HG03565 (cell line): Measurements from ENCODE around the gene HOXA5.

Source experiments
- ATAC-seq: cut with Tn5 transposase; IDR thresholded peaks from one replicate; pipeline ENCODE4 v1.9.1; 2021; ENCODE audit warnings: mild to moderate bottlenecking, moderate library complexity; ENCODE audit not compliant: unreplicated experiment

The HOXA5 gene

DNA sequence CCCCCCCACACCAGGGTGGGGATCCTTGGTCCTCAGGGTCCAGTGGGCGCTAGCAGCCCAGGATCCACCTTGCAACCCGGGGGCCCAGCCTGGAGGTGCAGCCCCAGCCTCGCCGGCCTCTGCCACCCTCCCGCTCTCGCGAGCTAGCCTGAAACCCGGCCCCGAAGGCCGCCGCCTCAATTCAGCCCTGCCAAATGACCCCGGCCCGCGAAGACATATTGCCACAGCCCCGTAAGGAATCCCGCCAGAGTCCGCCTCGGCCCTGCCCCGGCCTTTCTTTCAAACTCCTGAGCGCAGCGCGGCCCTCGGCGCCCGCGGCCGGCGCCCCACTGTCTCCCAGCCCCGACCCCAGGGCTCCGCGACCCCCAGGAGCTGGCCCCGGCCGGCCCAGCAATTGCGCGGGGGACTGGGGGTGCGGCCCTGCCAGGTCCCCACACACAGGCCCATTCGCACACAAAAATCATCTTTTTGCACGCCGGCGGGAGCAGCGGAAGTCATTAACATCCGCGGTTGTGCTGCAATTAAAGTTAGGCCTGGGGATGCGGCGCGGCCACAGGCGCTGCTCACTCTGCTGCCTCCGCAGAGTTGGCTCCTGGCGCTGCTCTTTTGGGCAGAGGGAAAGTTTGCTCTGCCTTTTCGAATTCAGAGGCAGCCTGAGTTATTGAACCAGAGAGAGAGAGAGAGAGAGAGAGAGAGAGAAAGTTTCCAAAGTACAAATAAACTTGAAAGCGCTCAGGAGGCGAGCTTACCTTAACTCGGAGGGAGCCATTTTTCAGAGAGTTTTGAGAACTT, 4.0 kb downstream of the HOXA5 start:
- ATAC-seq, result no peak

DNA sequence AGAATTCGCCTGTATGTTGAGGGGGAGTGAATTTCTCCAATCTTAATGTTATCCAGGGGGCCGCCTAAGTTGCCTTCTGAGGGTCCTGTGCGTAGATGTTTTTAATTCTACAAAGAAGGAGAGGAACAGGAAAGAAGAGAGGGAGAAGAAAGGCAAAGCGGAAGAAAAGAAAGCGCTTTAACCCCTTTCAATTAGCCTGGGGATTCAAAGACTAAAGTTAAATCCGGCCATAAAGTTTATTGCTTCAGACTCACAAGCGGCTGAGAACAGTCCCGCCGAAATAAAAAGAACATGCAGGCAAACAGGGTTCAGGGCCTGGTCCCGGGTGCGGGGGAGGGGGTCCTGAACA, 4.5 kb downstream of the HOXA5 start:
- no peak for ATAC-seq

DNA sequence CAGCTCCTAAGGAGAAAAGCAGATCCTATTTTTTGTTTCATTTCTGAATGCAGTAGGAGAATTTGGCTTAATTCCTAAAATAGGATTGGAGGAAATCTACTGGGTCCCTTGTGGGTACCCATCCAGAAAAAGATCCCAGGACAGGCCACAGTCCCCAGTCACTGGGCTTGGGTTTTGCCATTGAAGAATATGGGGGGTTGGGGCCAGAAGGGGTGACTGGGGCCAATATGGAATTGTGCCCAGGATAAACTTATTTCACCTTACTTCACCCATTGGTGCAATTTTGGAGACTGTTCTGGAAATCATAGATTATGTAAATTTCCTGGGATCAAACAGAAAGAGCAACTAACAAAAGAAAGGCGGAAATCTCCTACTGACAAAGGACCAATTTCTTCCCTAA, 5.0 kb downstream of the HOXA5 start:
- ATAC-seq, result no peak

DNA sequence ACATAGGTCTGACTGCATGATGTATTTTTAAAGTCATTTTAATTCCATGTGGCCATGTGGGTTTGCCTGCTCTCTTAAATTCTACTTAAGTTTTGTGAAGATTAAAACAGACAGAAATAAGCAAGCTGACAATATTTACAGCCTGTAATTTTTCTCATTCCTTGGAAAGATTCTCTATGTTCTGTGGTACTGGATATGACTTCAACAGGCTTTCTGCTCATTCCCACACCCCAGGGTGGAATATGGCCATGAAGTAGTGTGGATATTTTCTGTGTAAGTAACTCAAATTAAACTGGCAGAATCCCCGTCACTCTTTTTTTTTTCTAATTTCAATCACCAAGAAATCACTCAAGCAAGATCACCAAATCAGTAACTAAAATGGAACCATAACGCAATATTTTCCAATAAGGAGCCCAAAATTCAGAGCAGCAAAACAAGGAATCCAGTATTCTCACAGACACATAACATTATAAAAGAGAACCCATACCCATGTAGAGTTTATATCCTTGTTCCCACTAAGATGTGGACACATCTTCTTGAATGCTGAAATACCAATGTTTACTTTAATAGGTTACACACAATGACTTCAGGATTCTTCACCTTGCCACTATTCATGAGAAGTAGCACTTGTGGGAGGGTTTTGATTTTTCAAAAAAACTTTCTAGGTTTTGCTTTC, 5.7 kb downstream of the HOXA5 start:
- no peak for ATAC-seq

DNA sequence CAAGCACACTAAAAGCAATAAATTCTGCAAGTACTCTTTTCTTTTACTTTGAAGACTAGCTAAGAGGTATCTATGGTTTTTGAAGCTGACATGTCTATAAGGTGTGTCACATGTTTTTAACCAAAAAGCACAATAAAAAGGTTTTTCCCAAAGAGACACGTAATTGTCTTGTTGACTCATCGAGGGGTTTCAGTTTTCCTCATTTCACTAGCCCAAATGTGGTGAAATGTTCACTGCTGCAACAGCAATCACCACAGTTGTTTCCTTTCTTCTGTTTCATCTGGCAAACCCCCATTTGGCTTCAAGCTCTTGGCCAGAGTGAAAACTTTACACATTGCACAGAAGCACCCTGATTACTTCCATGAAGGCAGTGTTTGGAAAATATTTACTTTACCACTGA, 9.1 kb downstream of the HOXA5 start:
- ATAC-seq, result no peak

DNA sequence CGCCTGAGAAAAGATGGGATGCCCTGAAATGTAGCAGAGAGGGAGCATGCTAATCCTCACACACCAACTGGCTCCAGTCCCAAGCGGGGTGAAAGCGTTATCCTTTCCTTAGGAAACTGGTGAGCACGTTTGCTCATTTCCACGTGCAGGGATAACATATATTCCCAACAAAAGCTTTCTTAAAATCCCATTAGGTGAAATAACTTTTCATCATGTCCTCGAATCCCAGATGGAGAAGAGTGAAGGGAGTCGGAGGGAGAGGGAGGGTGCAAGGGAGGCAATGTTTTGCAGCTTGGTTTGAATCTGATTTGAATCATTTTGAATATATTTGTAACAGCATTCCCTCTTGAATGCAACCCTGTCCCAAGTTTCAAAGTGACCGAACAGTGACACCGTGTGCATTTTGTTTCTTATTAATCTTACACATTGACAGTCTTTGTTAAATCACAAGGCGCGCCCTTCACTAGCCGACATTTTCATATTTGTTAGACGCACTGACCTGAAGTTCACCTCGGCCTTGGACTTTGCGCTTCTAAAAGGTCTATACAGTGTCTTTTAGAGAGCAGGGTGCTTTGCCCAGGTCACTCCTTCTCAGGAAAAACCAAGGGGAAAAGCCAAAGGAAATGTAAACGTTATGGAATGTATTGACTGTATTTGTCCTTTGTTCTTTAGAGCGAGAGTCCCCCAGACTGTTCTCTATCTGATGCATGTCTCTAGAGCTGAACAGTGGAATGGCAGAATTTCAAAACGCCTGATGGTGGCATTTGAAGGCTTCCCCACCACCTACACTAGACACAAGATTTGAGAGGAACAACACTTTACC, 9.9 kb downstream of the HOXA5 start:
- no peak for ATAC-seq

DNA sequence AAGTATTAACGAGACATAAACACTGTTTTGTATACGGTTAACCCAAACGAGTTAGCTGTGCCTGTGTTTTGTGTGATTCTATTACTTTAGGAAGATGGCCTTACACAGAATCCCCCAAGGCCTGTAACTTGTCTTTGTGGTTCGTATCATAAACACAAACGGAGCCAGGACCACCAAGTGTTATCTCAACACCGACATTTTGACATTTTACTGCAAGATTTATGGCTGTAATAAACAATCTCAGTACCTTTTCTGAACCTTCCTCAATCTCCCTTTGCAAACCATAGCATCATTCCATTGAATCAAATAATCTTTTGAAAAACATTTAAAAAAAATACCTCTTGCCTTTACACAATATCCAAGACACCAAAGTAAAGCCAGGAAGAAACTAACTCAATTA, 10.5 kb downstream of the HOXA5 start:
- ATAC-seq, result no peak

DNA sequence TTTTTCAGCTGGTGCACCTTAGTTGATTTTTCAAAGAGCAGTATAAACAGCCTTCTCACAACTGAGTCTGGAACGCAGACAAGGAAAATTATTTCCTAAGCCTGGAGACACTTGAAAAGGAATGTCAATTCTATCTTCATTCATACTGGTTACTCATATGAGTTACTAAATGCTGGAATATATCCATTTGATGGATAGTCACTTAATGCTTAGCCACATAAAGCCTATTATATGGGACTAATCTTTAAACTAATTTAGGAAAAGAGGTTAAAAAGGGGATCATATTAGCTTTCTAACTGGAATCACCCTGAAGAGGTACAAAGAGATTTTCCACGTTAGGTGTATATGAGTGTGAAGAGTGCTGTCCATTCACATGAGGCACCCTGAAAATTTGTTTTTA, 11.3 kb downstream of the HOXA5 start:
- no peak for ATAC-seq

DNA sequence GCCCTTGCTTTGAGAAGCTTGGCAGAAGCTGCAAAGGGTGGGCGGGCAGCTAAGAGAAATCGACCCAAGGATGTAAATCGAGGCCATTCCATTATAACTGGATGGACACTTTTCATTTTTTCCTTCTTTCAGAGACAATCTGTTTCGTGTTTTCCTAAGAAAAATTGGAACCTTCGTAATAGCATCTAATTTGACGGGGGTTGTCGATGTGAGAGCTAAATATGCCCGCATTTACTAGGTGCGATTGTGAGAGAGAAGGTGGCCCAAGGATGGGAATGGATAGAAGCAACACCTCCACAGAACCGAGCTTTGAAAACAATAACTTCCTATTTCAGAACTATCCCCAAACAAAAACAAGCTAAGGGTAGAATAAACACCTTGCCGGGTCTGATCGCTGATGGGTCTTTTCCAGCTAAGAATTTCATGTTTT, 12.1 kb downstream of the HOXA5 start:
- ATAC-seq, result no peak

DNA sequence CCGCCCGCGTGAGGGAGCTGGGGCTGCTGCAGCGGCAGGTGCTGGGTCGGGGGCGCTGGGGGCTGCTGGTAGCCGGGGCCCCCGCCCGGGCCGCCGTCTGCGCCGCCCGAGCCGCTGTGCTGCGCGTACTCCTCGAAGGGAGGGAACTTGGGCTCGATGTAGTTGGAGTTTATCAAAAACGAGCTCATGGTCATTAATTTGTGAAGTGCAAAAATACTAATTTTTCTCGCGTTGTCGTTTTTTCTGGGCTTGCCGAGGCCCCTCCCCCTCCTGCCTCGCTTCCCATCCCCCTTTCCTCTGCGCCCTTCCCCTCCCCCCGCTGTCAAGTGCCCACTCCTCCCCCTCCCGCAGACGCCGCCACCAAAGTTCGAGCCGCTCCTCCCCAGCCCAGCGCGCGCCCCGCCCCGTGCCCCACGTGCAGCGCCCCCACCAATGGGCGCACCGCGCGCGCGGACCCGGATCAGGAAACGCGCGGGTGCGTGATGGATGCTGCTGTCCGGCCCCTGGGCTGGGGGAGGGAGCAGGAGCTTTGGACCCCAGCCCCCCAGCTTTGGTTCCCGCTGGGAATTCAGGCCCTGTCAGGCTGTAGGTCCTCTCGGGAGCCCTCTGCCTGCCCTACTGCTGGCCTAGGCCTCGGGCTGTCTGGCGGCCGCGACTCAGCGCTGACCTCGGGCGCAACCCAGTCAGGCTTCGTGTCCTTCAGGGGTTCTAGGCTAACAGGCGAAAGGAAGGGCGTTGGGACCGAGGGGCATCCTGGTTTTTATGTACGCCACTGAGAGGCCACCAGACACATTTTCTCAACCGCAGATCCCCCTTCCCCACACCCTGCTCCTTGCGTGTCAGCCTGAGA, 12.7 kb downstream of the HOXA5 start, which contains the start of gene HOXA4:
Gene HOXA4, minus strand, starts transcription at position 218 of the 850 bp plus-strand sequence. Its CDS starts 24 bp downstream, at position 194.
- ATAC-seq, result no peak

DNA sequence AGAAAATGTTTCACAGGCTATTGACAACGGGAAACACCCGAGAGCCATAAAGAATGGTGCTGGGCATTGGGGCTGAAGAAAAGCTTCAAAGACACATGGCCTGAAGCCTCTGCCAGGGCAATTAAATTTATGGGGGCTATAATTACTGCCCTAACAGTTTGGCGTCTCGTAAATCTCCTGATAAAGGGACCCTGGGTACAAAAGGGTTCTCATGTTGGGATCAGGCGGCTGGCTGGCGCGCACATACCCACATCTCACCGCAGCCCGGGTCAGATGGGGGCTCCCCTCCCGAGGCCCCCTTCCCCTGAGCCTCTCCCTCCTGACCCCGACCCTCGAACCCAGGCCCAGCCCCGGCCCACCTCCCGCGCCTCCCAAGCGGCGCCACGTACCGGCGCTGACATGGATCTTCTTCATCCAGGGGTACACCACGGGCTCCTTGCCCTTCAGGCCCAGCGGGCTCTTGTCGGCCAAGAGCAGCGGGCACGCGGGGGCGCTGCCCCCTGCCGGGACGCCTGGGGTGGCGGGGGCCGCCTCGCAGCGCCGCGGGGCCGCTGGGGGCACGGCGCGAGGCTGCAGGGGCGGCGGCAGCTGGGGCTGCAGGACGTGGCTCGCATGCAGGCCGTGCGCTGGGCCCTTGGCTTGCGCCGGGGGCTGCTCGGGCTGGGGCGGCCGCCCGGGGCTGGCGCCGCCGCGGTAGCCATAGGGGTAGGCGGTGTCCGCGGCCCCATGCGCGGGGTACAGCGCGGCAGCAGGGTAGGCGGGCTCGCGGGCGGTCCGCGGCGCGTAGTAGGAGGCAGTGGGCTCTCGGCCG, 13.5 kb downstream of the HOXA5 start:
- ATAC-seq, result no peak

DNA sequence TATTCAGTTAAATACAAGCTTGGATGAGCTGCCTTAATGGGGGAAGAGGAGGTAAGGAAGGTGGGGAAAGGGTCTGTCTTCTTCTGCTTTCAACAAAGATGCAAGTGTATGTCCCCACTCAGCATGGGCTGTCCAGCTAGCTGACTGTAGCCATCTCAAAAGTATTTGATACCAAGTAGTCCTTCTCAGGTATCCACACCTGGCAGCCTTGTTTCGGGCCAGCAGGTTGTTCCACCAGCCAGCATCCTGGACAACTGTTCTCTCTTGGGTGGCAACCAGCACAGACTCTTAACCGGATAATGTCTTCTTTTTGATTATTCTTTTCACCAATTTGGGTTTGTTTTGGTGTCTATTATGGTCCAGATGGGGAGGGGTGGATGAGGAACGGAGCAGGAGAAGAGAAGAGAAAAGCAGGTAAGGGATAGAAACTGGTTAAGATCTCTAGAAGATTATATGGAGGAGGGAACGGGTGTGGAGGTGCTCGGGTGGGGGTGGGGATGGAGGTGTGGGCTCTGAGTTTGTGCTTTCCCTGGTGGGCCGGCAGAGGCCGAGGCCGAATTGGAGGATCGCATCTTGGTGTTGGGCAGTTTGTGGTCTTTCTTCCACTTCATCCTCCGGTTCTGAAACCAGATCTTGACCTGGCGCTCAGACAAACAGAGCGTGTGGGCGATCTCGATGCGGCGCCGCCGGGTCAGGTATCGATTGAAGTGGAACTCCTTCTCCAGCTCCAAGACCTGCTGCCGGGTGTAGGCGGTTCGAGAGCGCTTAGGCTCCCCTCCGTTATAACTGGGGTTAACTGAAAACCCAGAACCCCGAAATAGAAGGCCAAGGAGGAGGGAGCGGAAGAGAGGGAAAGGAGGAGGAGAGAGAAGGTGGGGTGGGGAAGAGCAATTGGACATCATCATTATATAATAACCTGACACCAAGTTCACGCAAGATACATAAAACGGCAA, 14.4 kb downstream of the HOXA5 start:
- ATAC-seq, result no peak

DNA sequence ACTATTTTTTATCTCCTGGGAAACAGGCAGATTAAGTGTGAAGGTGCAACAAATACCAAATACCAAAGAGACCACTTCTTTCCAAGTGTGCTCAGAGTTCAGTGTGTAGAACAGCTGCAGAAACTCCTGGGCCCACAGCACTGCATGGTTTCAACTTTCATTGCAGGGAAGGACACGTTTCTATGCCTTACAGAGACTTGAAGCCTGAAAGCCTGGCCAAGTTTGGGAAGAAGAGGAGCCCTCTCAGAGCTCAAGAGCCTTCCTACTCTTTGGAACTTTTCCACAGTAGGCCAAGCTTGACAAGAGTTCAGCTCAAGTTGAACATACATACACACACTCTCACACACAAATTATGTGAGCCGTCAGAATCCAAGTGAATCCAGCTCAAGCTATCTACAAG, 15.4 kb downstream of the HOXA5 start:
- ATAC-seq, result no peak

DNA sequence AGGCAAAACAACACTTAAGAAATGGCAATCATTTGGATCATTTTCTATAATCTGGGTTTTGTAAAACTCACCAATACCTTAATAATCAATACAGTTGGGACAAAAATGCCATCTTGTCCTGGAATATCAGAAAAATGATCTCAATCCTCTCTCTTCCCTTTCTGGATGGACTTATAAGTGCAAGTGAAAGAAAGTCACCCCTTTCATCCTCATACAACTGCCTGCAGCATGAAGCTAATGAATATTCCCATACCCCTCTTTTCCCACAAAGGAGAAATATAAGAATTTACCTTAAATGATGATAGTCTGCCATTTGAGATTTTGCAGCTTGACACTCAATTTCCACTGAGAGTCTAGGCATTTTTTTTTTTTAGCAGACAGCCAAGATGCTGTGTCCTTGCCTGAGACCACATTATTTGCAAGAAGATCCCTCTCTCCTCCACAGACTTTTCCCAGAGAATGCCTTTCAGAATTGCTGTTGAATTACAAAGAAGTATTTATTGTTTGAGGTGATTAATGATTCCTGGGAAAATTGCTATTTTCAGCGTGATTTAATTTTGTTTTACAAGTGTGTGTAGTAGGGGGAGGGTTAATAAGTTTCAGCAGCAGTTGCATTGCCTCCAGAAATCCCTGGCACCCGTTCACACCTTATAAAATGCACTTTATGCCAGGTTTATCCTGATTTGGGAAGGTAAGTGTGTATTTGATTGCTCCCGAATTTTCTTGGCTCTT, 16.7 kb downstream of the HOXA5 start:
- ATAC-seq, result no peak

DNA sequence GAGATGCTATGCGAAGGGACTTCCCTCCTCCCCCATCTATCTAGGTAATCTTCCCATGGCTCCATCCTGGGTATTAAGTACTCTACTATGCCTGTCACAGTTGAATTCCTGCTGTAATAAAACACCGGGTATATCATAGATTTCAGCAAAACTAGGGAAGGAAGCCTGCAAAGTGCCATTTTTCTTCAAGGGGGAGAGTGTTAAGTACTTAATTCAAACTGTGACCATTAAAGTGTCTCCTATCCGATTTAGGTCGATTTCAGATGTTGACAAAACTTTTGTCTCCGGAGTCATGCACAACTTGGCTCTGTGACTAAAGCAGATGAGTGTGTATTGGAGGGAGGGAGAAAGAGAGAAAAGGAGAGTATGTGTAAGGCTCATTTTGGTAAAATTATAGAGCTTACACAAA, 17.5 kb downstream of the HOXA5 start:
- ATAC-seq, result no peak

DNA sequence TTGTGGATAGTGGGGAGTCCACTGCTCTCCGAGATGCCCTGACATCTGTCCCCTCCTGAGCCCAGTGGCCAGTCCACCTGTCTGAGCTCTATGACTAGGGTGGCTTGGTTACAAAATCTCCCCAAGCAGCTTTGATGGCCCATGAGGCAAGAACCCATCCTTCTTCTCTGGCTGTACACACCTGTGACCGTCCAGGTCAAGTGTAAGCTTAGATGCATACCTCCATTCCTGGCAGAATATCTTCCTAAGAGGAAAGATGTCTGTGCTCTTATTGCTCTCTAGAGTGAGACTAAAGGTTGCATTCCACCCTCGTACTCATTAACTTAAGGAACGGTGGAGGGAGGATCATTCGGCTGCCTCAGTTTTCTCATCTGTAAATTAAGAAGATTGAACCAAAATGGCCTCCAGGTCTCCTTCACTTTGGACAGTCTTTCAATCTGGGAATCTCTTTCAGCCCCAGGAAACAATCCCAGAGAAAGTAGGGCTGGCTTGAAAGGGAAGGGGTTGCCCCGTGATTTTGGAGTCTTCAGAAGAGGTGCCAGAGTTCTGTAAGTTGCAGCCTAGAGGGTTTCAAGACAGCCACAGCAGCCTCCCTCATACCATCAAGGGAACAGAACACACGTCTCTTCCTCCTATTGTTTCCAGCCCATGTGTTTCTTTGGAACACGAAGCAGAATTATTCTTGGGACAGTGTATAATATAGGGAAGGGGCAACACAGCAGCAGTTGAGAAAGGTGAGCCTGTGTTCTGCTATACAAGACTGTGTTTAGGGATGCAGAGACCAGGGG, 18.4 kb downstream of the HOXA5 start:
- ATAC-seq, result no peak
